Stimulated activated CD4-positive, alpha-beta T cell treated with anti-CD3 and anti-CD28 coated beads, Interleukin-12 subunit alpha, Interleukin-12 subunit beta, amount 100 ng/mL, for 24 hours (primary cell): ENCODE data around the gene KRTAP5-9.
"Not testable (repeated sequence)": the region's sequence is repeated elsewhere in the genome, so short reads cannot be mapped to it uniquely, and the experiment has no call there.

Experiments used
- DNase-seq, 2 experiments: peaks; one replicate each; pipeline ENCODE4 v3.0.0-alpha.2; 2020; ENCODE audit warnings: low read depth in 2 of 2

Gene KRTAP5-9

GRCh38 chr11:71562120-71562519, 13.9 kb downstream of the KRTAP5-9 start:
- DNase-seq: no peak

GRCh38 chr11:71563406-71563805, 15.2 kb downstream of the KRTAP5-9 start:
- DNase-seq: peak in 1 of 2 experiments; percentile 15

GRCh38 chr11:71564430-71564829, 16.2 kb downstream of the KRTAP5-9 start:
- DNase-seq: no peak

GRCh38 chr11:71565263-71565662, 17.0 kb downstream of the KRTAP5-9 start, which contains the start of gene KRTAP5-10:
Gene KRTAP5-10, plus strand, starts transcription at chr11:71565563. Its CDS starts 25 bp downstream, at chr11:71565588.
- no peak for DNase-seq

- no peak for DNase-seq
Measured at GRCh38 chr11:71566081-71566620, 17.9 kb downstream of the KRTAP5-9 start.

GRCh38 chr11:71566626-71567599, 18.7 kb downstream of the KRTAP5-9 start:
- DNase-seq: not testable (repeated sequence)

GRCh38 chr11:71567633-71568032, 19.4 kb downstream of the KRTAP5-9 start:
- DNase-seq: not testable (repeated sequence)

GRCh38 chr11:71568704-71569349, 20.6 kb downstream of the KRTAP5-9 start:
- no peak for DNase-seq

GRCh38 chr11:71571101-71571850, 23.1 kb downstream of the KRTAP5-9 start:
- DNase-seq: not testable (repeated sequence)

GRCh38 chr11:71572811-71573210, 24.6 kb downstream of the KRTAP5-9 start:
- no peak for DNase-seq

- DNase-seq: no peak
Measured at GRCh38 chr11:71574418-71574817, 26.2 kb downstream of the KRTAP5-9 start.

GRCh38 chr11:71575723-71576424, 27.7 kb downstream of the KRTAP5-9 start:
- no peak for DNase-seq

- not testable (repeated sequence) for DNase-seq
Measured at GRCh38 chr11:71576688-71577465, 28.7 kb downstream of the KRTAP5-9 start.

- no peak for DNase-seq
Measured at GRCh38 chr11:71577469-71578004, 29.3 kb downstream of the KRTAP5-9 start.

GRCh38 chr11:71579513-71579912, 31.3 kb downstream of the KRTAP5-9 start:
- DNase-seq: not testable (repeated sequence)

GRCh38 chr11:71580057-71581003, 32.1 kb downstream of the KRTAP5-9 start:
- DNase-seq: peak in 1 of 2 experiments; percentile 29

- no peak for DNase-seq
Measured at GRCh38 chr11:71581826-71582225, 33.6 kb downstream of the KRTAP5-9 start.

- DNase-seq: no peak
Measured at GRCh38 chr11:71582309-71582895, 34.2 kb downstream of the KRTAP5-9 start, which contains the start of gene KRTAP5-11. Gene KRTAP5-11, minus strand, starts transcription at chr11:71582875. Its CDS starts 38 bp downstream, at chr11:71582837.
